DMS114 treated with DMSO at 0.1 percent for 48 hours (cell line): Measurements from ENCODE around the gene LRIT1.

Experiments
- DNase-seq: peaks from one replicate; lab custom pipeline; 2025; ENCODE audit not compliant: unreplicated experiment; lab: John Stamatoyannopoulos, UW

The LRIT1 gene

DNA sequence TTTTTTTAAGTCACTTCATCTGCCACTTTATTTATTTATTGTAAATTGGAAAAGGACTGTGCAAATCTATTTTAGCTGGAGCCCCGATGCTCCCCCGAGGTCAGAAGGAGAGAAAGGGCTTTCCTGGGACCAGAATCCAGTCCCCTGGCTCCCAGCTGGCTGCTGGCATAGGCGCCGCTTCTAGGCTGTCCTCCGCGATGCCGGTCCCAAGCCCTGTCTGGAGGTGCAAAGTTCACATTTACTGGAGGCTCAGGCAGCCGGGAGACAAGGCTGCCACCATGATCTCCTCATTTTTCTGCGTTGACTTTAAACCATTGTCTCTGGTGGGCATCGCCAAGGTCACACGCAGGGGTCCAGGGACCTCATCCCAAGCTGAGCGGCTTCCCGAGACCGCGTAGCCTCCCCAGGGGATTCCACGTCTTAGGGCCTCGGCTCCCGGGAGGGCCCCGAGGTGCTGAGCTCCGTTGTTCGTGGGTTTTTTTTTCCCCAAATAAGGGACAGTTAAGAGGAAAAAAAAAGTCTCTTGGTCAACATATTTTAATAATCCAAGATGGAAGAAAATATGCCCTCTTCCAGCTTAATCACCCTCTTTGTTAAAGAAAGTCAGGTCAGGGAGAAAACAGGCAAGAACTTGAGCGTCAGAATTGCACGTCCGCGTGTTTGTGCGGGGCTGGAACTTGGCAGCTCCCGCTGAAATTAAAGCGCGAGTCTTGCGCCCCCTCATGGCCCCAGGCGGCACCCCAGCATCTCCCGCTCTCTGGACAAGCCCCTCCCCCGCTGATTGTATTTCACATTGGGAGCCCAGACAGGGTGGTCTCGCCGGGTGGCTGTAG, 15.4 kb upstream of the LRIT1 start:
- DNase-seq: no peak

DNA sequence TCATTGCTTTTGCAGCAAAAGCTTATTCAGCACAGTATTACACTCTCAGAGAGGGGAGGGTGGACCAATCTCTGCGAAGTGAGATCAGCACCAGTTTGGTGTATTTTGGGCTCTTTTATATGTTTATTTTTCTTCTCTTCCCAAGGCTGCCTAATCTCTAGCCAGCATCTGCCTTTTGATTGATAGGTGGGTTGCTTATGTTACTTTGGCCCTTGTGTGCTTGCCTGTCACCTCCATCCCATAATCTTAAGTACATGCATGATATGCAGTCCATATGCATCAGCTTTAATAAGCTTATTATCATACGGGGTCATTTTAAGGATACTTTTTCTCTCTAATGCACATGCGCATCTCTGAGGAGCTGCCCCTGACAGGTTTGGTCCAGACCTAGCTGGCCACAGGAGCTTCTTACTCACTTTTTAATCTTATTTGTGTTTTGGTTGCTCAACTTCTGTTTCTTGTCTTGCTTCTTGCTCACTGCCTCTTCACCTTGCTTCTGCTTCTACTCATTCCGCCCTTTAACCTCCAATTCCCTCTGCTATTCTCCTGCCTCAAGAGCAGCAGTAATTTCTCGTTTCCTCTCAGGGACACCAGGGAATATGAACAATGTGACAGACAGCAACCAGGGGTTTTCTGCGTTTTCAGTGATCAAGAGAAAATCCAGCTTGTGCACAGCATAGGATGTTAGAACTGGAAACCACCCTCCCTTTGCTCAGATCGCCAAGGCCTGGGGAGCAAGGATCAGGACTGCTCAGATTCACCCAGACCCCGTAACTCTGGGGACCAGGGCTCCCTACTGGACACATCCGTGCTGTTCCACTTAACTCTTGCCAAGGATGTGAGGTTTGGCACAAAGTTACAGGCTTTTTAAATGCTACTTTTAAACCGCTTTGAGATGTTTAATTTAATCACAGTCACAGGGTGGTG, 13.5 kb upstream of the LRIT1 start:
- no peak for DNase-seq

DNA sequence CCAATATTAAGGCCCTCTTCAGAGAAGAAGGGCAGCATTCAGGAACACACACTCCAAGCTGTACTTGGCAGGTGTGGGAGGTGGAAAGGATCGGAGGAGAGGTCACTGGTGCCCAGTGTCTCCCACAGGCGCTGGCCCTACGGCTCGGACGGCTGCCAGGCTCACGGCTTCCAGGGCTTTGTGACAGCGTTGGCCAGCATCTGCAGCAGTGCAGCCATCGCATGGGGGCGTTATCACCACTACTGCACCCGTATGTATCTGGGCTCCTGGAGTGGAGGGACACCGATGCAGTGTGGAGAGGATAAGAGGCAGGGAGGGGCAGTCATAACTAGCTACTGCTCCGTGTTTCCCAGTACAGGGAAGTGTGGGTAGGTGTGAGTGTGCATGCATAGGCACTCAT, 7.4 kb upstream of the LRIT1 start:
- DNase-seq: no peak

DNA sequence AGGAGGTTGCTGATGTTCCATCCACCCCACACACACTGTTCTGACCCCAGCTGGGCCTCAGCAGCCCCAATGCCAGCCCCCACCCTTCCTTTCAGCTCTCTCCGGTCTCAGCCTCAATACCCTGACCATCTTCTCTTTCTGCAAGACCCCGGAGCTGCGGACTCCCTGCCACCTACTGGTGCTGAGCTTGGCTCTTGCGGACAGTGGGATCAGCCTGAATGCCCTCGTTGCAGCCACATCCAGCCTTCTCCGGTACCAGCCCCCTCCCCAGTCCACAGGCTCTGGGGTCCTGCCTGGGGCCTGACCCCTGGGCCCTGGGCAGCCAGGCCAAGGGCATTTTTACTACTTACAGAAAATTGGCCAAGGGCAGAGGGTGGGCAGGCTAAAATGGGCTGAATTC, 6.2 kb upstream of the LRIT1 start:
- no peak for DNase-seq

DNA sequence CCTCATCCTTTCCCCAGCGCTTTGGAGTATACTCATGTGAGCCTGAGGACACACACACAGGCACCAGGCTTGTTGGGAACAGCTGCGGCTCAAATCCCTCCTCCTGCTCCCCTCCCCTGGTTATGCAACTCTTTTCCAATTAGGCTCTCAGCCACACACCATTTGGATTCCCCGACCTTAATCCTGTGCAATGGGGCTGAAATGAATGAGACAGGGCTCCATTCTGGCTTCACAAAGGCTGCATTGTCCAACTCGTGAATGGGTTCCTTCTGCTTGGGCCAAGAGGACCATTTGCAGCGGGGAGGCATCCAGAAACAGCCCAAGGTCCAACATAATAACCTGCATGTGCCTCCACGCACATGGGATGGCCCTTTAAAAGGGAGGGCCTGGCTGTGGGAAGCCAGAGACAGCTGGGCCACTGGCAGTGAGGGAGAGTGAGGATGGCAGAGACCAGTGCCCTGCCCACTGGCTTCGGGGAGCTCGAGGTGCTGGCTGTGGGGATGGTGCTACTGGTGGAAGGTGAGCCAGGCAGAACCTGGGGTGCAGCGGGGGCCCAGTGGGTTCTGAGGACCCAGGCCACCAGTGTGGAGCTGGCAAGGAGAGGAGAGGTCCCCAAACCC, 3.4 kb upstream of the LRIT1 start, which contains the start of gene RGR:
Gene RGR, plus strand, starts transcription at position 403 of the 620 bp plus-strand sequence. Its CDS starts 38 bp downstream, at position 441.
- DNase-seq: no peak

DNA sequence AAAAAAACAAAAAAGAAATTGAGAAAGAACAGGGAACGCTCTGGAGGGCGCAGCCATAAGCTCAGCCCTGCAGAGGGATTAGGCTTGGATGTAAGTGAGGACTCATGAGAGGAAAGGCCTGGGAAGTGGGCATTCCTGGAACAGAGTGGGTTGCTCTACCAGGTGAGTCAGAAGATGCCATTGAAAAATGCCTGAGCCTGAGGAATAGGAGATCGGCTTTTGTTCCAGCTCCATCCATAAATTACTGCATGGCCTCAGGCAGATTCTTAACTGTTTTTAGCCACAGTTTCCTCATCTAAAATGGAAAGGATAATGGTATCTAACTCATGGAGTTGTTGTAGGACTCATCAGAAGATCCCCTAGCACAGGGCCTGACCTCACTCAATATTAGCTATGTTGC, 2.4 kb upstream of the LRIT1 start:
- no peak for DNase-seq

DNA sequence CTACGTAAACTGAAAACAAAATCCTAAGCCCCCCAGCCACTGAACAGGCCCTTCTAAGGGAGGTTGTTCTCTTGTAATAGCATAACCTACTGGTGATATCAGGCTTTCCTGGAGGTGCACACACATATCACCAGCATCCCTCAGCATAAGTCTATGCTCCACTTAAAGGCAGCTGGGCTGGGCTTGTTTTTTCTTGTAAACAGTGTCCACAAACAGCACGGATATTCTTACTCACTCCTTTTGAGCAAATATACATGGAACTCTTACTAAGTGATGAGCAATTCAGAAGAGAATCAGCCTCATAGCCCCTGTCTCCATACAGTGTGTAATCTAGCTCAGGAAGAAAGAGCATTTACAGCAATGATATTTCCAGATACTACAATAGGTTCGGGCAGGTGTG, 2.4 kb downstream of the LRIT1 start:
- DNase-seq: no peak

DNA sequence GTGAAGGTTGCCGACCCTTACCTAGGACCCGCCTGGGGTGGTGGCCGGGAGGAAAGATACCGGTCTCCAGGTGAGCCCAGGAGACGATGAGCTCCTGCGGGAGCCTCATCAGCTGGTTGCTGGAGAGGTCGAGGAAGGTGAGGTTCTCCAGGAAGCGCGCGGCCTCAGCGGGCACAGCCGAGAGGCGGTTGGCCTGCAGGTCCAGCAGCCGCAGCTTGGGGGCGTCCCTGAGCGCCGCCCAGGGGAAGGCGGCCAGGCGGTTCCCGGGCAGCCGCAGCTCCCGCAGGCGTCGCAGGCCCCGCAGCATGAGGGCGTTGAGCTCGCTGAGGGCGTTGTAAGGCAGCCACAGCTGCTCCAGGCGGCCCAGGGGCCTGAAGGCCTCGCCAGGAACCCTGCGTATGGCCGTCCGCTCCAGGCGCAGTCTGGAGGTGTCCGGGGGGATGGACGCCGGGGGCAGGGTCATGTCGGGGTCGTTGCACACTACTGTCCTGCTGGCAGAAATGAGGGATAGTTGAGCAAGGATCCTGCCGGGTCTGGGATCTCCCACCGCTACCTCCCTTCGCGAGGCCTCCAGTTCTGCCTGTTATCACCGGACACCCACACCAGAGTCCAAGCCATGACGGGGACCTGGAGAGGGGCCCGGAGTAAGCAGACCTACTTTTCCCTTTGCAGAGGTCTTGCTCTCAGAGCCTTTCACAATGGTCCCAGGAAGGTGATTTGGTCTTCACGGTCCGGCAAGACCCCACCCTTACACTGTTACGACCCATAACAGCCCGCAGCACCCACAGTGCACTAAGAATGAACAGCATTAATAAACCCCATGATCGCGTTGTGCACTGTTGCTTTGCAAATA, 3.9 kb downstream of the LRIT1 start:
- DNase-seq: no peak

DNA sequence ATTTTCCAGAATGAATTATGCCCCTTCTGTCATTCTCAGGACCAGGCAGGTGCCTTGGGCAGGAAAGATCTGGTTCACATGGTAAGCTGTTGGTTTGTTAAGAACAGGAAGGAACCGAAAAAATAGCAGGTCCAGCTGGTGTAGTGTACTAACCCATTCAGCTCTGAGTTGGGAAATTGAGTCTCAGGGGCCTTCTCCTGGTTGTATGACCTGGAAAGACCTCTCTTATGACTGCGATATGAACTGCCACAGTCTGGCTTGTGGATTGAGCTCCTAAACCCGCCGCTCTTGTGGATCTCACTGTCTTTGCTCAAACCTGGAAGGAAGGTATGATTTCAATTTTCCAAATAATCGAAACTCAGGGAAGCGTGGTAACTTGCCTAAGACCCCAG, 4.5 kb downstream of the LRIT1 start:
- DNase-seq: no peak

DNA sequence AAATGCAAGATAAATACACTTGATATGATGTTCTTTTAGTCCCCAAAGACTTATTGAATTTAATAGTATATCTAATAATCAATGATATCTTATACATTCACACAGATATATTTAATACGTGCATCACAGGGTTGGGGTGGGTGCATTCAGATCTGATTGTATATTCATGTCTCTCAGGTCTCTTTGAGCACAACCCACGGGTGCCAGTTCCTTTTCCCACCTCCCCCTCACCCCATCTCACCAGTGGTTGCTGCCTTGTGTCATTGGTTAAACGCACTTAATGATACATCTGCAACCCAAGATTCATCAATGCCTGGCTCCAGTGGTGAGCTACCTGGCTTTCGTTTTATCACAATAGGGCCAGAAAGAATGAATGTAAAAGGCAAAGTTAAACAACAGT, 6.2 kb downstream of the LRIT1 start:
- no peak for DNase-seq

DNA sequence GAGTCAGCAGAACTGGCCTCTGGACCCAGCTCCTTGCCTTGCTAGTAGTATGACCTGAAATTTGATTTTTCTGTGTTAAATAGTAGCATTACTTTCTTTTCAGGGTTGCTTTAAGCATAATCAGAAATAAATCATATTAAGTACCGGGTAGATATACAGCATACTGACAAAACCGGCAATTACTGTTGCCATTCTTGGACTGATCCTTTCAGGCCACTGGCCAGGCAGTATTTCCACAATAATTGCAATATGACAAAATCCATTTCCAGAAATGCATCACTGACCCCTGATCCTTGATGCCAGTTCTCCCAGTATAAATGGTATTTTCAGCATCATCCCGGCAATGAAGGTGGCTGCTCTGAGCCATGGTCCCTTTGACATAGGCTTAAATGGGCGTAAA, 6.9 kb downstream of the LRIT1 start:
- no peak for DNase-seq

DNA sequence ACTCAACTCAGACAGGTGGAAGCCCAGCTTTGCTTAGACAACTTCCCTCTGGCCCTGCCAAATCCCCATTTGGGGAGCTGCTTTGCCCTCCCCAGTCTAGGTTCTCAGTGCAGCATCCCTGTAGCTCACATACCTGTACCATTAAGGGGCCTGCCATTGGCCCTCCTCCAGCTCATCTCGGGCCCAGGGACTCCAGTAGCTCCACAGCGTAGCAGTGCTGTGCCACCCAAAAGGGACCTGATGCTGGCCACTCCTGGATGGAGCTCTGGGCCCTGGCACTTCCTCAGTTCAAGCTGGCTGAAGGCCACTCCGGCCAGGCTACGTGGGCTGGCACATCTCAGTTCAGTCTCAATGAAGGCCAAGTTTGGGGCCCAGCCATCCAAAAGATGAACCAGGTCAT, 7.4 kb downstream of the LRIT1 start:
- DNase-seq: no peak

DNA sequence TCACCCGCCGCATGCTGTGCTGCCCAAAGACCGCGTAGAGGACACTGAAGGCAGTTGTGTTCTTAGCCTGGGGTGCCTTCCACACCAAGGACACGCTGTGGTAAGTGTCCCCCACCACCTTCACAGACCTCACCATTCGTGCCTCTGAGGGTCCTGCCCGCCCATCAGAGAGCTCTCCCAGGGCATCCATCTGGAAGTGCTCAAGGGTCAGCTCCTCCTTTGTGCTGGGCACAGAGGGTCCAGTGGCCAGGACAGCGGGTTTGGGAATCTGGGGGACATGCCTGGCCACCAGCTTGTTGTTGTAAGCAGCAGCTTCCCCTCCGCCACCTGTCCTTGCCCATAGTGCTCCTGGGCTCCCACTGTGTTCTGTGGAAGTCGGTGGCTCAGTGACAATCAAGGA, 9.0 kb downstream of the LRIT1 start:
- DNase-seq: no peak

DNA sequence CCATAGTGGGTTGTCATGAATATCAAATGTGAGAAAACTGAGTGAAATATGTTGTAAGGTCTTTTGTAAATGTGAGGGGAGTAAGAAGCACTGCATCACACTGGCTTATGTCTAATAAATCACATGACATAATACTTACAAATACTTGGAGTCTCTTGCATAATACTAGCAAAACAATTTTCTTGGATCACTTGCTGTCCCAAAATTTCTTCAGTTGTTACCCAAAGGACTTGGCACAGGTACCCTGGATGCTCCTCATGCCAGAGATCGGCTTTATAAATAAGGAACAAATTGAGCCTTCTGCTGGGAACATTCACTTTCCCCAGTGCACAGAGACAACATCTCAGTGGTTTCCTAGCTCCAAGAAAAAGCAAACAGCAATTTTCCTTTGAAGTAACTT, 11.0 kb downstream of the LRIT1 start:
- no peak for DNase-seq

DNA sequence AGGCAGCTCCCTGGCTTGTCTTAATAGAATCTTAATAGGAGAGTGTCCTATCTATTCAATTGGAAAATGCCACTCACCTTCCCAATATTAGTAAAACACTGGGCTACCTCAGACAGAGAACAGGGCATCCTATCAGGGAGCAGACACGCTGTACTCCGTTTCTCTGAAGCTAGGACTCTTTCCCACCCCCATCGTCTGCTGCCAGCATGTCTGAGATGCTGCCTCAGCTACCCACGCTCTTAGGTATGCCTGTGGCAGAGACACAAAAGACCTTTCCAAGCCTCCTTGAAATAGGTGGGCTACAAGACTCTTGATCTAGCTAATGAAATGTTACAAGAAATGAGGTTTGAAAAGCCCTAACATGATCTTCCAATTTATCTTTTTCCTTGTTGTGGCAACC, 13.5 kb downstream of the LRIT1 start:
- no peak for DNase-seq

DNA sequence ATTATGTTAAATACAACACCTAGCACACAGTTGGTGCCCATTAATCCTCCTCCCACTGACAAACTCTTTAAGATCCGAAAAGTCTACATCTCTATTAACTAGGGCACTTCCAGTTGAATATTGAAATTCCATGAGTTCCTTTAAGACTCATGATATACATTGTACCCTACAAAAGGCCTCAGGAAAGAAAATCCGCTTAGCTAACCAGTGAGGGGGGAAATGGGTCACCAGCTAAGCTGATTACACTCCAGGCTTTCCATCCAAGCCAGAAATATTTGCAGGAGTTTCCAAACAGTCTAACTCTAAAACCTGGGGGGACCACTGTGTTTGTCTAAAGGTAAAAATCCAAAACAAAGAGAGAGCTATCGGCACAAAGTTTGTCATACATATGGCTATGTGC, 14.7 kb downstream of the LRIT1 start:
- no peak for DNase-seq

DNA sequence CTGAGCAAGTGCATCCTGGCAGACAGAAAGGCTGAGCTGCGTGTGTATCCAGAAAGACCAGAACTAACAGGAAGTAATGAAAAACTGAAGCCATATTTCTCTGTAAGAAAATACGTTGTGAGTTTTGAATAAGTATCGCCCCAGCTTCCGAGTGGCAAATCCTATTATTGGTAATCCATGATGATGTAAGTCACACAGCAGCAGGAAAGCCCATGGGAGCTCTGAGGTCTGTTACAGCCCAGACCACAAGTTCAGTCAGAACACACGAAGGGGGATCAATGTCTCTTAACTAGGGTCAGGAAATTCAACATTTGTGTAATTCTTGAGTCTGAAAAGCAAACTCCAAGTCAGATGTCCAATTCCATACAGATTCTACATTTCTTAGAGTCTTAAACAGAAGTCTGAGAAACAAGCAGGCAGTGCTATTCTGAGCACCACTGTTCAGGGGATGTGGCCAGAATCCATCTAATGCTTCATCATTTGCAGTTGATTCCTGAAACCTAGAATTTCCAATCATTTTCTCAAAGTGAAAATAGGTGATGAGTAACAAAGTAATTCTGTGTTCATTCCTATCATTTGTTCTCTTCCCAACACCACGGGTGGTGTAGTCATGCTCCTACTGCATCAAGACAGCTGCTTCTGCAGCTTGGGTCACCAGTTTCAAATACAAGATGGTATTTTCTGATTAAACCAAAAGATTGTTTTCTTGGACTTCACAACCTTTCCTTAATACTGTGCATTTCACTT, 15.7 kb downstream of the LRIT1 start, which contains the start of gene LRIT2:
Gene LRIT2, minus strand, starts transcription at position 118 of the 747 bp plus-strand sequence. Its CDS starts 24 bp downstream, at position 94.
- DNase-seq: no peak

DNA sequence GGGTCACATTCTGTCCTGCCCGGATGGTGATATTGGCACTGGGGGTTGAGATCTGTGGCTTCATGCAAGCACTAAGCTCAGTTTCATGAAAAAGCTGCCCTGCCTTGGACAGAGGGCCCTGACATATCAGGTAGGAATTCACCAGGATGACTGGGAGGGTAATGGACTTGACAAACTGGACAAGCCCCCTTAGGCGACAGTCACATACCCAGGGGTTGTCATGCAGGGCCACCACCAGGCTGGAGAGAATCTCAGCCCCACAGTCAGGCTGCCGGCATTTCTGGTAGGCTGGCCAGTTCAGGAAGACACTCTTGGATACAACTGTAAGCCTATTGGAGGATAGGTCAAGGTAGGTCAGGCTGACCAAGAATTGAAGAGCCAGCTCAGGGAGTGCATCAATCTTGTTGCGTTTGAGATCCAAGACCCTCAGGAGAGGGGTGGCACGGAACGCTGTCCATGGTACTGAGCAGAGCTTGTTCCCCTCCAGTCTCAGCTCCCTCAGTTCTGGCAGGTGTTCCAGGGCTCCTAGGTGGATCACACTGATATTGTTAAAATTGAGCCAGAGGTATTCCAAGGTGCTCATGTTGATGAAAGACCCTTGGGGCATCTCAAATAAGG, 16.8 kb downstream of the LRIT1 start:
- DNase-seq: no peak

DNA sequence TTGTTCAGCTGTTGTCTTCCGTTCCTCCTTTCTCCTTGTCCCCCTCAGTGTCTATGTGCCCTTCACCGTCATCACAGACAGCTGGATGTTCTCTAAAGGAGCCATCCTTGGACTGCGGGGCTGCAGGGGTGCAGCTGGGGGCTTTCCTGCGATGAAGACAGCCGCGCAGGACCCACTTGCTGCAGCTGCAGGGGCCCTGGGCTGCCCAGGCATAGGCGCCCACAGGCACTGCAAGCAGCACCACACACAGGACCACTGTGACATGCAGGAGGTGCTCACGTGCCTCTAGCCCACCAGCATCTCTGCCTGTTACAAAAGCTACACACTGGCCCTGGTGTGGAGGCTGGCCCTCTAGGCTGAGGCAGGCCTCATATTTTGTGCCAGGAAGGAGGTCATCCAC, 19.4 kb downstream of the LRIT1 start:
- no peak for DNase-seq
